HT-29 (cell line): ENCODE measurements around the gene THRA. TPM values are rescaled to one million over a fixed set of nuclear protein-coding genes. Genes with fewer than 3 reads are reported as not detected.
A peak's percentile ranks its signal among the peaks of the same experiment; 100 is the strongest.

Experiments used
- DNase-seq: peaks from one replicate; pipeline ENCODE4 v3.0.0-alpha.2; 2015; ENCODE audit warnings: low spot score
- total RNA-seq: library from RNA; depleted of rRNA; stranded (reverse); fragments of >200 nt; shearing (Covaris generic); gene quantifications from 2 replicates; pipeline ENCODE4 v1.2.3, GENCODE V29; 2014

Gene THRA
- total RNA-seq, 1 experiment from 2014 or later, result 31.1 TPM

DNA sequence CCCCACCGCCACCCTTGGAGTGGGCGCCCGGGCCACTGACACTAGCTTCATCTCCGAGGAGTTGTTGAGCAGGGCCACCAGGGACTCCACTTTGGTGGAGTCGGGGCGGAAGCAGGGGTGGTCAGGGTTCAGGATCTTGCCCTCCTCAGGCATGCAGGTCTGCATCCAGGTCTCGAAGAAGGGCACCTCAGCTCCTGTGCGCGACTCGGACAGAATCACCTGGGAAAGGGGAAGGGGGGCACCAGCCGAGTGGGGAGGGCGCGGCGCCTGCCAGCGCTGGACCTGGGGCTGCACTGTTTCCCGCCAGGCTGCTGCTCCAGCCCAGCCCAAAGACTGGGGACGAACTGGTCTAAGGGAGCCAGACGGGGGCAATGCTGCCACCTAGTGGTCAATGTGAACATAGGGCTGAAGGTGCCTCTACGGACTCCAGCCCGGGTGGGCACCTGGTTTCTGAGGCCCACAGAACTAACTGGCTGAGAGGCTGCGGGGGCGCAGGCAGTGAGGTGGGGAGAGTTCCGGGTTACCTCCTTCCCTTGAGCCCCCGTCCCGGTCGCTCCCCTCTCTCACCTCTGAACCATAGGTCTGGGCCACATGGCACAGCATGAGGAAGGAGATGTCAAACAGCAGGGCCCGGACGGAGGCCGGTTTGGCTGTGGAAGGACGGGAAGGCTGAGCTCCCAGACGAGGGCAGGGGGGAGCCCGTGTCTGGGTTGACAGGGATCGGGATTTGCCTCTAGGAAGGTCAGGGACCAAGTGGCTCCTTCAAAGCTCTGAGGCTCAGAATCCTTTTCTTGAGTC, 35.8 kb upstream of the THRA start:
- peak; percentile 95 for DNase-seq

DNA sequence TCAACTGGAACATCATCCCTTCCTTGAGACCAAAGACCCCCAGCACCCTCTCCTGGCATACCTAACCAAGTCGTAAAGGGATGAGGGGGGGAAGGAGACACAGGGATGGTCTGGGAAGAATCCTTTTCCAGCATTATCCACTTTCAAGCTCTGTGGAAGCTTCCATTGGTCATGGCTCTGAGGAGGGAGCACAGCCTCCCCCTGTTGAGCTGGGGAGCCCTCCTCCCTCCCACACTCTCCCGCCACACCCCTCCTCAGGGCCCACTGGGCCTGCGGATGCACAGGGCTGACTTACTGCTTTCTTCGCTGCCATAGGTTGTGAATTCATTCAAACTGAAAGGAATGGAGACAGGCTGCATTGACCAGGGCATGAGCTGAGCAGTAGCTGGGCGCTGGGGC, 35.2 kb upstream of the THRA start:
- no peak for DNase-seq

DNA sequence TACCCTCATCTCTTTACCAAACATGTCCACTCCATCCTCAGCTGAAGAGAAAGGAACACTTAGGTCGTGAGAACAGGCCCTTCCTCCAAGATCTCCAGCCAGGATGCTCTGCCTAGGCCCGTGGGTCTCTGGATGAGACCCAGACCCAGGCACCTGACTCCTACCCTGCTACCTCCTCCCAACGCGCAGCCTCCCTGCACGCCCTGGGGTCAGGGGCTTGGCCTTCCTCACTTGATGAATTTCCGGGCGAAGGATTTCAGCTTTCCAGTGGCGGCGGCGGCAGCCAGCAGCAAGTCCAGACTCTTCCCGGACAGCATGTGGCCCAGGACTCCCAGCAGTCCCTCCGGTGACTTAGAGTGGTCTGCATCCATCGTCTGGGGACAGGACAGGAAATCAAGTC, 34.2 kb upstream of the THRA start:
- DNase-seq, result no peak

GRCh38 chr17:40031706-40032105, 31.1 kb upstream of the THRA start:
- no peak for DNase-seq

- peak; percentile 51 for DNase-seq
Observed at GRCh38 chr17:40032322-40033320, 30.1 kb upstream of the THRA start.

- DNase-seq, result no peak
Observed at GRCh38 chr17:40033339-40033738, 29.4 kb upstream of the THRA start.

- DNase-seq, result no peak
Observed at GRCh38 chr17:40034426-40035161, 28.2 kb upstream of the THRA start.

GRCh38 chr17:40035162-40035559, 27.6 kb upstream of the THRA start:
- peak; percentile 70 for DNase-seq

DNA sequence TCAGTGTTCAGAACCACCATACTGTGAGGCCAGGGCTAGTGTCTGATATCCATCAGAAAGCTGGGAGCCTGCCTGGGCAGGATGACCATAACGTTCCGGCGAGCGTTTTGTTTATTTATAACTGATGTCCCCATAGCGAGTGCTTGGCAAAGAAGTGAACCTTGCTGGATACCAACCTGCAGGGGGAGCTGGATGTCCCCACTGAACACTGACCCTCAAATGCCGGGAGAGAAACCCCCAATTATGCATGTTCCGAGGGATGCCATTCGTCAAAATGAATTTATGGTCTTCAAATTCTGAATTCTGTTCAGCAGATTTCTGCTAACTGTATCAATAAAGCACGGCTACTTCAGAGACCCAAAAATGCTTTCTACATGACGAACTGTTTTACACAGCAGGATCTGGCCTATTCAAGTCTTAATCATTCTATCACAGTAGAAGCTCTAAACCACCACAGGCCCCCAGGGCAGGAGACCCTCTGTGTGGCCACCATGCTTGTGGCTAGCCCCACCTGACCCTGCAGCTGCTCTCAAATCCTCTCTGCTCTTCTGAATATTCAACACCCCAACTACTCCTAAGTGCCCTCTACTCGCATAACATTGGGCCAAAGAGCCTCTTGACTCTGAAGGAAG, 23.8 kb upstream of the THRA start:
- DNase-seq, result peak; percentile 72

DNA sequence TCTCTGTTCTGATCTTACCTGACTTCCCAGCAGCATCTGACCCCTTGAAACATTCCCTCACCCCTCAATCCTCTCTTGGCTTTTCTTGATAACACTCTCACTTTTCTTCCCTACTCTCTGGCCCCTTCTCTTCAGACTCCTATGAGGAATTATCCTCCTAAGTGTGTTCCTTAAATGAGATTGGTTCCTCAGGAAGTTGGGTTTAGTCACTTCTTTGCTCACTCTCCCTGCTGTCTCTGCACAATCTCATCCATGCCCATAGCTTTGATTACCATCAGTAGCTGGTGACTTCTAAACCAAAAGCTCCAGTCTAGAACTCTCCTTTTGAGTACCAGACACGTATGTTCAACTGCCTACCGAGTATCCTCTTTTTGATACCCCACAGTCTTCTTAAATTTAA, 21.6 kb upstream of the THRA start:
- no peak for DNase-seq

DNA sequence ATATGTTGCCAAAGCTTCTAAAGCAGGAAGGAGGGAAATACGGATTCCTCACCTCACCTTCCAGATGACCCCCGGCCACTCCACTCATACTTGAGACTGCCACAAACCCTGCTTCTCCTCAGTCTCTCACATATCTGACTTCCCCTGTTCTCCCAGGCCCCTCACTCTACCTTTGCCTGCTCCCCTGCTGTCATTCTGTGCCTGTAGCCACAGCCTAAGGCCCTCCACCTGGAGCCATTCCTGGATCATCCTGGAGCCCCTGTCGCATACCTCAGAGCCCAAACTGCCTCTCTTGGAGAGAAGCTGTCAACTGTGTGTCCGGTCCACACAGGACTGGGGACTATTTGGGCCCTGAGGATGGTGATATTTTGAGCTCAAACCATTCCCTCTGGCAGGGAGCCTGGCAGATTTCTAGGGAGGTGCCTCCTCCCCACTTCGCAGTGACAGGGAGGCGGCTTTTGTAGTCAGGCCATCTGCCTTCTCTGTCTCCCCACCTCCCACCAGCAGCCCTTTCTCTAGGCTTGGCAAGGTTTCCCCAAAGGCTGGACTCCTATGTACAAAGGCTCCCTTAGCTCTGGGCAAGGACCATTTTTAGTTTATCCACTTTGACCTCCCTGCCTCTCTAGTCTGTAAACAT, 6.3 kb upstream of the THRA start:
- DNase-seq, result no peak

GRCh38 chr17:40058186-40058784, 4.5 kb upstream of the THRA start:
- no peak for DNase-seq

DNA sequence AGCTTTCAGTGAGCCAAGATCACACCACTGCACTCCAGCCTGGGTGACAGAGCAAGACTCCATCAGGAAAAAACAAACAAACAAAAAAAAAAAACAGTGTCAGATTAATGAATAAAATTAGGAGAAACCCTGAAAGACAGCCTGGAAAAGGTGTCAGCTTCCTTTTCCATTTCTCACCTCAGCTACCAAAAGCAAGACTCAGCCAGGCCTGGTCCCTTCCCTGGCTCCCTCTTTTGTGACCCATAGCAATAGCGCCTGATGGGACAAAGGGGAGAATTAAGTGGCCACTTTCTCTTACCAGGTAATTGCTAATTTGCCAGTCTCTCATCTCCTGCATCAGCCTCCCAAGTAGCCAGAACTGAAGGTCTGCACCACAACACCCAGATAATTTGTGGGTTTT, 3.9 kb upstream of the THRA start:
- DNase-seq, result no peak

- no peak for DNase-seq
Observed at GRCh38 chr17:40059729-40060475, 2.9 kb upstream of the THRA start.

GRCh38 chr17:40060887-40061608, 1.7 kb upstream of the THRA start:
- DNase-seq, result no peak

- no peak for DNase-seq
Observed at GRCh38 chr17:40061609-40062038, 1.1 kb upstream of the THRA start.

GRCh38 chr17:40063187-40063771, 514 bp downstream of the THRA start:
- peak; percentile 43 for DNase-seq

- no peak for DNase-seq
Observed at GRCh38 chr17:40063901-40064531, 1.3 kb downstream of the THRA start.
